NK-92 (cell line): ENCODE data around the gene TRAK1.
"Not testable (repeated sequence)": the region's sequence is repeated elsewhere in the genome, so short reads cannot be mapped to it uniquely, and the experiment has no call there.

Experiments
- DNase-seq: peaks from one replicate; lab custom pipeline; 2025; ENCODE audit not compliant: unreplicated experiment; lab: John Stamatoyannopoulos, UW

TRAK1 gene, protein sequence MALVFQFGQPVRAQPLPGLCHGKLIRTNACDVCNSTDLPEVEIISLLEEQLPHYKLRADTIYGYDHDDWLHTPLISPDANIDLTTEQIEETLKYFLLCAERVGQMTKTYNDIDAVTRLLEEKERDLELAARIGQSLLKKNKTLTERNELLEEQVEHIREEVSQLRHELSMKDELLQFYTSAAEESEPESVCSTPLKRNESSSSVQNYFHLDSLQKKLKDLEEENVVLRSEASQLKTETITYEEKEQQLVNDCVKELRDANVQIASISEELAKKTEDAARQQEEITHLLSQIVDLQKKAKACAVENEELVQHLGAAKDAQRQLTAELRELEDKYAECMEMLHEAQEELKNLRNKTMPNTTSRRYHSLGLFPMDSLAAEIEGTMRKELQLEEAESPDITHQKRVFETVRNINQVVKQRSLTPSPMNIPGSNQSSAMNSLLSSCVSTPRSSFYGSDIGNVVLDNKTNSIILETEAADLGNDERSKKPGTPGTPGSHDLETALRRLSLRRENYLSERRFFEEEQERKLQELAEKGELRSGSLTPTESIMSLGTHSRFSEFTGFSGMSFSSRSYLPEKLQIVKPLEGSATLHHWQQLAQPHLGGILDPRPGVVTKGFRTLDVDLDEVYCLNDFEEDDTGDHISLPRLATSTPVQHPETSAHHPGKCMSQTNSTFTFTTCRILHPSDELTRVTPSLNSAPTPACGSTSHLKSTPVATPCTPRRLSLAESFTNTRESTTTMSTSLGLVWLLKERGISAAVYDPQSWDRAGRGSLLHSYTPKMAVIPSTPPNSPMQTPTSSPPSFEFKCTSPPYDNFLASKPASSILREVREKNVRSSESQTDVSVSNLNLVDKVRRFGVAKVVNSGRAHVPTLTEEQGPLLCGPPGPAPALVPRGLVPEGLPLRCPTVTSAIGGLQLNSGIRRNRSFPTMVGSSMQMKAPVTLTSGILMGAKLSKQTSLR

DNA sequence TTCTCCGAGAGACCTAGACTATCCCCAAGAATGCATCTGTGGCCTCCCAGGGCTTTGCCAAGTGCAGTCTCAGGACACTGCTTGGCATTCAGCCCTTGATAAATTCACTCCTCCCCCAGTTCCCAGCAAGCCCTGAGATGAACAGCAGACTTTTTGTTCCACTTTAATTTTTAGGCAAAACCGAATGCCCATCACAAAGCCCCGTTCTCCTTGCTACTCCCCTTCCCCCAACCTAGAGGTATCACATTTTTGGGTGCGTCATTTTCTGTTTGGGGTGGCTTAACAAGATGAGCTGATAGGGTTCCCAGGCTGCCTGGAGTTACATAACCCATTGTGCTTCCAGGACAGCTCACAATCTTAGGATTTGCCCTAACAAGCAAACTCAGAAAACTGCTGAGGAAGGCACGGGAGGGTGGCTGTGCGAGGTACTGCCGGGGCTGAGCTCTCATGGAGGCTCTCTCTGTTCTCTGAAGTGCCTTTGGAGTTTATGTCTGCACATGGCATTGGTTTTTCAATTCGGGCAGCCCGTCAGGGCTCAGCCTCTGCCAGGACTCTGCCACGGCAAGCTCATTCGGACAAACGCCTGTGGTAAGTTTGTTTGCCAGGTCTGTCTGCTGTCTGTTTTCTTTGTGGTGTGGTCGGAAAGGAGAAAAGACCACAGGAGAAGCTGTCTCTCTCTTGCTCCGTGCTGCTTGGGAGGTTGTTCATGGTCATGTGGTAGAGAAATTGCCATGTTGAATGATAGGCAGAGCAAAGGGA, at the start of gene TRAK1:
TRAK1 (plus strand) TSS at position 385 of the 759 bp plus-strand sequence; CDS start at position 498, 113 bp downstream.
- no peak for DNase-seq

DNA sequence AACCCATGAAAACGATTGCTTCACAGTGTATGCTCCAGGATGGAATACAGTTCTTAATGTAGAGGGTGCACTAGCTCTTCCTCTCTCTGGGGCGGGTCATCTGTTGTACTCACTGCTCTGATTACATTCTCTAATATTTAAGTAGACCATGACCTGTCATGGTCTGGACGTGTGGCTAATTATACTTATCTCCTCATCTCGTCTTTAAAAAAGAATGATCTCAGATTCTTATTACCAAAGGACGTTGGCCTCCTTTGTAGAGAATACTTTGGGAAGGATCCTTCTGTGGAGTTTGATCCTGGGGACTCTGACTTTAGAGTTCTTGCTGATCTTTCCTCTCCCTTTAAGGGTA, 48.4 kb upstream of the TRAK1 start:
- DNase-seq, result no peak

DNA sequence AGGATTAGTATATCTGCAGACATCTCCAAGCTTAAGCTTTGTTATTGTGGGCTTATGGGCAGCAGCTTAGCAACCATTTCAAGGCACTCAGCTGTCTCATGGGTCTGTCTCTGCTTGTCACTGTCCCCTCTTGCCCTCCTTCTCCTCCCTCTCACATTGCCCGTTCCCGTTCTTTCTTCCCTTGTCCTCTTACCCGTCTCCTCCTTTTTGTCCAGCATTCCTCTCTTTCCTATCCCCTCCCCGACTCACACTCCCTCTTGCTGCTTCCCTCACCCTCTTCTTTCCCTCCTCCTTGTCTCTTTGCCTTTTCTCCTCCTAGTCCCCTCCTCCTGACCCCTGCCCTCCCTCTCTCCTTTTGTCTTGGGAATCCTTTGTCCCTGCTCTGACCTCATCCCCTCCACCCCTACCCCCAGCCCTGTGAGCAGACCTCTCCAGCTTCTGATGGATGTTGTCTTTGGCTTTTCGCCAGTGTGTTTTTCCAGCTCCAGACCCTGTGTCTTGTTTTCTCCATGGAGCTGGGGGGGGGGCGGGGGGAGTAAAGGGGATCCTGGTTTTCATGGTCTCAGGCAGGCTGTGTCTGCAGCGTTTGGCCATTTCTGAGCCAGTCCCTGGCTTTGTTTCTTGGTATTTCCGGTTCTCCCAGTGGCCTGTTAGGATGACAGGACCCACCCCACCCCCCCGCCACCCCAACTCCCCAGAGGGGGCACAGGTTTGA, 47.9 kb upstream of the TRAK1 start:
- DNase-seq, result no peak

DNA sequence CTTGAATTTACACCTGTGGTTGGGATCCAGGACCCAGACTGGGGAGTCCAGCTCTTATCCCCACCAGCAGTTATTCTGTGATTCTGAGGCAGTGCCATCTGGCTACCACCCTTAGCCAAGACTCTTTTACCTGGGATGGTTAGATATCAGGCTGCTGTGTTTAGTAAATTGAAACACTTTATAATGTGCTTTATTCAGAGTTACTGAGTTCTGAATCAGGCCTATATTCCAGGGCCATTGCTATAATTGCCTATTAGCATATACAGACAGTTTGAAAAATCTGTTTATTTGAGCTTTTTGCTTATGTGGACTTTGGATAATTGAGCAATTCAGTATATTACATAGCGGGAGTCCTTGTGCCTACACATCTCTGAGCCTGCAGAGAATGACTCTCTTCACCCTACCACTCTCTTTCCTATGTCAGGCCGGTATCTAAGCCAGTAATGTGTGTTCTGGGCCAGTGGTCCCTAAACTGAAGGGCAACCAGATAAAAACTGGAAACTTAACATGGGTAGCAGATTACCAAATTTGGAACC, 45.4 kb upstream of the TRAK1 start:
- DNase-seq, result no peak

DNA sequence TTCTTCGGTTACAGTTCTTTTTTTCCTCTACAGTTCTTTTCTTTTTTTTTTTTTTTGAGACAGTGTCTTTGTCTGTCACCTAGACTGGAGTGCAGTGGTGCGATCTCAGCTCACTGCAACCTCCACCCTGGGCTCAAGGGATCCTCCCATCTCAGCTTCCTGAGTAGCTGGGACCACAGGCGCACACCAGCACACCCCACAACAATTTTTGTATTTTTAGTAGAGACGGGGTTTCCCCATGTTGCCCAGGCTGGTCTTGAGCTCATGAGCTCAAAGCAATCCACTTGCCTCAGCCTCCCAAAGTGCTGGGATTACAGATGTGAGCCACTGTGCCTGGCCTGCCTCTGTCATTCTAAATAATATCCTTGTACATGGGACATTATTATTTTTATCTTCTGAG, 42.6 kb upstream of the TRAK1 start:
- not testable (repeated sequence) for DNase-seq

GRCh38 chr3:42050126-42050525, 41.0 kb upstream of the TRAK1 start:
- DNase-seq, result no peak

DNA sequence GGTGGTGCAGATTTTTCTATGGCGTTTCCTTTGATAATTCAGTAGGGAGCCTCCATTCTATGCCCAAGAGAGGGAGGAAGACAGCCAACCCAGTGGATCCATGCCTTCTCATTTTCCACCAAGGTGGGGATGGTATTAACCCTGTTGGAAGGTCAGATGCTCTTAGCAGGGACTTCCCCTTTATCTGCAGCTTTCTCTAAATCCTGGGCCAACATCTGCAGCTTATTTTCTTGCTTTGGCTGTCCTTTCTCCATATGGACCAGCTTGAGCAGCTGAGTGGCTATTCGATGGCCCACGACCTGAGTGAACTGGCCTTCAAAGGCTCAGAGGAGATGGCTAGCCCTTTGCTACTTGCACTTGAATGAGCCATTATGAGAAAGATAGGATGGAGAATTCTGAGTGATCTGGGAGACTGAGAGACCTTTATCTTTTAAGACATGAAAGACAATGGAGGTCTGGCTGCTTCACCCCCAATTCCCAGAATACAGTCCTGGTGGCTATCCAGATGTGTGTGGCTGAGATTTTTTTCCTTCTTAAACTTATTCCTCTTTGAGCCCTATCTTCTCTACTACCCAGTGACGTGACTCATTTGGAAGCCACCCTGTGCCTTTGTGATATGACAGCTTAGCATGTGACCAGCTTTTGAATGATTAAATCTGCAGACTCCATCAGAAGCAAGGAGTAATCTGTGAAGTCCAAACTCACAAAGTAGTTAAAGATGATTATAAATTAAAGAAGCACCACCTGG, 39.6 kb upstream of the TRAK1 start:
- DNase-seq, result no peak

DNA sequence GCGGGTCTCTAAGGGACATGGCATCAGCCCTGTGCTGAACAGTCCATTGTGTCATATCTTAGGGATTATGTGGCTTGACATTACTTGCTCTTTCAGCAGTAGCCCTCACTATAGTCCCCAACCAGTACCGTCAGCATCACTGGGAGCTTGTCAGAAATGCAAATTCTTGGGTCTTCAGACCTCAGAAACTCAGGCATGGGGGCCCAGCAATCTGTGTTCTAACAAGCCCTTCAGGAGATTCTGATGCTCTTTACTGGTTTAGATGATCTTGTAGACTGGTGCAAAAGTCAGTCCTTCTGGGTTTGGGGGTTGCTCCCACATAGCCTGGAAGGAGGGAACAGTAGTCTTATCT, 39.0 kb upstream of the TRAK1 start:
- no peak for DNase-seq

- no peak for DNase-seq
Measured at GRCh38 chr3:42052484-42053351, 38.4 kb upstream of the TRAK1 start.

GRCh38 chr3:42053476-42053875, 37.7 kb upstream of the TRAK1 start:
- no peak for DNase-seq

GRCh38 chr3:42055291-42055690, 35.9 kb upstream of the TRAK1 start:
- no peak for DNase-seq

DNA sequence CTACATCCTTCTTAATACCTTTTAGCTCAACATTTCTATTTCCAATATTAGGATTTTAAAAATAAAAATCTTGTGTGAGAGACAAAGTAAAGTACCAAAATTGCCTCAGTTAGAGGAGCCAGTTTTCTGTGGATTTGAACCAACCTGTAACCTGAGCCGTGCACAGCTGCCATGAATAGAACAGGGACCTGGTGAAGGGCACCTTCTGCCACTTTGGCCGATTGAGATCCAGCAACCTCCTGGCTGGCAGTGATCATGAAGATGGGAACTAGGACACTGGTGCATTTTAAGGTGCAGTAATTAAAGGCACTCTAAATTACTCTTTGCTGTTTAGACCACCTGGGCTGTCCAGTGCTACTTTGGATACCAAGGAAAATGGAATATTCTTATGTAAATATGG, 34.3 kb upstream of the TRAK1 start:
- no peak for DNase-seq

DNA sequence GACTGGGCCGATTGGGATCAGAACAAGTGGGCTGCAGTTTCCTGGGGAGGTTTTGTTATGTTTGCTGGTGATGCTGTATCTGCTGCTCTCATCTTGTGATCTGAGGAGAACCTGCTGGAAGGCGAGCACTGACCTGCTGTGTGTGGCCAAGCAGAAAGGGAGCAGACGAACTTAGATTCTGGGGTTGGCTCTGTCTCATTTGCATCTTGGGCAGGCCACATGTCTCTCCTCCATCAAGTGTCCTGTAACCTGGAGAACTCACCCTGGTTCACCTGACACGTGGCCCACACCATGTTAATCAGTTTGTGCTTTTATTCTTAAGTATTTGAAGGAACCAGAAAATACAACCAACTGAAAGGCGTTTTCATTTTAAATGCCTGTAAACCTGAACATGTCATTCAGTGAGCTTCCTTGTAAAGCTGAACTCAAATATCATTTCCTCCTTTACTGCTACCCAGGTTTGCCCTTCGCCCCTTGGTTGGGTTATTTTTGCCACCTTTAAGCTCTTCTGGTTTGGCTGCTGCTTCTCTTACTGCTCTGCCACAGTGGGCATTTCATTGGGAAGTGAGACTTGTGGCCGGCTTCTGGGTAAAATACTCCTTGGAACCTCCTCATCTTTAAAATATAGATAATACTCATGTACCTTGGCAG, 33.5 kb upstream of the TRAK1 start:
- no peak for DNase-seq

- no peak for DNase-seq
Measured at GRCh38 chr3:42061025-42061712, 30.0 kb upstream of the TRAK1 start.

GRCh38 chr3:42061713-42062380, 29.3 kb upstream of the TRAK1 start:
- no peak for DNase-seq

- DNase-seq, result no peak
Measured at GRCh38 chr3:42062464-42062863, 28.7 kb upstream of the TRAK1 start.

DNA sequence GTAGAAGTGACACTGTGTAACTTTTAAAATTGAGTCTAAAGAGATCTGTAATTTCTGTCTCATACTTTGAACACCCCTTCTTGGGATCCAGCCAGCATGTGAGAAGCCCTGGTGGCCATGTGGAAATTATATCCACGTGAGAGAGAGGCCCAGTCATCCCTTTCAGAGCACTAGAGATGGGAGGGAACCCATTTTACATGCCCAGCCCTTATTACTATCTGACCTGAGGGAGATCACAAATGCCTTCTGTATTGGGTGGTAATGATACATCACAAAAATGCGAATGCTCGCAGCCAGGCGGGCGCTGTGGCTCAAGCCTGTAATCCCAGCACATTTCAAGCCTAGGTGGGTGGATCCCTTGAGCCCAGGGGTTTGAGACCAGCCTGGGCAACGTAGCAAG, 27.3 kb upstream of the TRAK1 start:
- DNase-seq, result no peak
